Fibroblast of villous mesenchyme (primary cell): ENCODE data around the gene ARHGAP45. TPM values are rescaled to one million over a fixed set of nuclear protein-coding genes. Genes with fewer than 3 reads are reported as not detected.
"Not testable (repeated sequence)": the region's sequence is repeated elsewhere in the genome, so short reads cannot be mapped to it uniquely, and the experiment has no call there.

Experiments used
- DNase-seq: peaks from one replicate; pipeline ENCODE4 v3.0.0-alpha.2; 2010; ENCODE audit warnings: low read depth
- H3K4me3 ChIP-seq: 2 replicates; pipeline ENCODE4 v1.5.1; 2011; ENCODE audit warnings: low read depth, mild to moderate bottlenecking, low read length
- total RNA-seq: library from RNA; depleted of rRNA; stranded (reverse); fragments of >200 nt; gene quantifications from 2 replicates; pipeline ENCODE4 v1.2.3, GENCODE V29; 2012
- TF ChIP-seq, protein P1 (sequence below): IDR thresholded peaks from 2 replicates; pipeline ENCODE4 v1.5.1; 2012; ENCODE audit warnings: low read depth, mild to moderate bottlenecking, low read length; ENCODE audit not compliant: insufficient read depth

Gene ARHGAP45
- total RNA-seq, 1 donor: 0.43 TPM

DNA sequence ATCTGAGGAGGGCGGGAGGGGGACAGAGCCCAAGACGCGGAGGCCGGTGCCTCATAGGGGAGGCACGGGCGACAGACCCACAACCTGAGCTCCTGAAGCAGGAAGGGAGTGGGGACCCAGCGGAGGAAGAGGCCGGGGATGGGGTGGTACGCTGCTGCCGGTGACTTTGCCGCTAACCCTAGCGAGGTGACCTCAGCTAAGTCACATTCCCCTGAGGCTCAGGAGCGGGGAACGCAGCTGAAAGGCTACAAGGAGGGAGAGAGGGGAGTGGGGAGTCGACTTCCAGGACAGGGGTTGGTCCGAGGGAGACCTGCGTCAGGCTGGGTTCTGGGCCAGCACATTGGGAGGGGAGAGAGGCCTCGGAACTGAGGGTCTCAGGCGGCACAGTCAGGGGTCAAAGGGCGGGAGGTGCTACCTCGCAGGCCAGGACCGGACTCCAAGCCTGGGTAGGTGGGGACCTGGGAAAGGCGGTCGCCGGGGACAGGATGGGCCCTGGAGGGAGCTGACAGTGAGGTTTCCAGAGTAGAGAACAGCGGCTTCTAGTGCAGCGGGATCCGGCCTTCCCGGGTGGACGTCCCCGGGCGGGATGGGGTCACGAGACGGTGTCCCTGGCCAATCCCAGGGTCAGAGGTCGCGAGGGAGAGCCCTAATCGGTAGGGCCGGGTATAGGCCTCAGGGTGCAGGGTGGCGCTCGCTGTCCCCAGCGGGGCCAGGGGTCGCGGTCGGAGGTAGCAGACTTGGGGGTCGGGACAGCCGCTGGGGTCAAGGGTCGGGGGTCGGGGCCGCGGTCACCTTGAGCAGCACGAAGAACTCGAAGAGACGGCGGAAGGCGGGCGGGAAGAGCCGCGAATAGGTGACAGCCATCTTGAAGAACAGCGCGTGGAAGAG, 46.7 kb upstream of the ARHGAP45 start:
- H3K4me3 ChIP-seq: peak overlapping the region; percentile 84
- TF ChIP-seq, protein P1, sequence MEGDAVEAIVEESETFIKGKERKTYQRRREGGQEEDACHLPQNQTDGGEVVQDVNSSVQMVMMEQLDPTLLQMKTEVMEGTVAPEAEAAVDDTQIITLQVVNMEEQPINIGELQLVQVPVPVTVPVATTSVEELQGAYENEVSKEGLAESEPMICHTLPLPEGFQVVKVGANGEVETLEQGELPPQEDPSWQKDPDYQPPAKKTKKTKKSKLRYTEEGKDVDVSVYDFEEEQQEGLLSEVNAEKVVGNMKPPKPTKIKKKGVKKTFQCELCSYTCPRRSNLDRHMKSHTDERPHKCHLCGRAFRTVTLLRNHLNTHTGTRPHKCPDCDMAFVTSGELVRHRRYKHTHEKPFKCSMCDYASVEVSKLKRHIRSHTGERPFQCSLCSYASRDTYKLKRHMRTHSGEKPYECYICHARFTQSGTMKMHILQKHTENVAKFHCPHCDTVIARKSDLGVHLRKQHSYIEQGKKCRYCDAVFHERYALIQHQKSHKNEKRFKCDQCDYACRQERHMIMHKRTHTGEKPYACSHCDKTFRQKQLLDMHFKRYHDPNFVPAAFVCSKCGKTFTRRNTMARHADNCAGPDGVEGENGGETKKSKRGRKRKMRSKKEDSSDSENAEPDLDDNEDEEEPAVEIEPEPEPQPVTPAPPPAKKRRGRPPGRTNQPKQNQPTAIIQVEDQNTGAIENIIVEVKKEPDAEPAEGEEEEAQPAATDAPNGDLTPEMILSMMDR: no peak
- DNase-seq: no peak

DNA sequence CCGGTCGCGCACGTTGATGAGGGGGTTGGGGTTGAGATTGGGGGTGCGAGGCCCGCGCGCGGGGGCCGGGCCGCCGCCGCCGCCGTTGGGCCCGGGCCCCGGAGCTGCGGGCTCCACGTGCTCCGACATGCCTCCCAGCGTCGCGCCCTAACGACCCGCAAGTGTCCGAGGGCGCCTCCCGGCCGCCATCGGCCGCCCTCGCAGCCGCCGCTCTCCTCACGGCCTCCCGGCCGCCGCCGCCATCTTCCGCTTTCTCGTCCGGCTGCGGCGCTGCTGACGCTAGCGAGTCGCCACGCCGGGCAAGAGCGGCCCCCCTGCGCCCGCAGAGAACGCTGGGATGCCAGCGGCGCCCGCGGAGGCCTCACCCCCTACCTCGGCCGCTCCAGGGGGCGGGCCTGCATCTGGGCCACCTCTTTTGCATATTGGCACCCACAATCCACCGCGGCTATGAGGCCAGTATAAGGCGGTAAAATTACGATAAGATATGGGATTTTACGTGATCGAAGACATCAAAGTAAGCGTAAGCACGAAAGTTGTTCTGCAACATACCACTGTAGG, 46.0 kb upstream of the ARHGAP45 start, which contains the start of gene TMEM259:
TSS of gene TMEM259 (minus strand) at position 256 of the 558 bp plus-strand sequence. CDS start at position 129, 127 bp downstream.
- TF ChIP-seq, protein P1: no peak
- DNase-seq: peak; percentile 98
- peak within 1 kb of the TSS; percentile 84 for H3K4me3 ChIP-seq

DNA sequence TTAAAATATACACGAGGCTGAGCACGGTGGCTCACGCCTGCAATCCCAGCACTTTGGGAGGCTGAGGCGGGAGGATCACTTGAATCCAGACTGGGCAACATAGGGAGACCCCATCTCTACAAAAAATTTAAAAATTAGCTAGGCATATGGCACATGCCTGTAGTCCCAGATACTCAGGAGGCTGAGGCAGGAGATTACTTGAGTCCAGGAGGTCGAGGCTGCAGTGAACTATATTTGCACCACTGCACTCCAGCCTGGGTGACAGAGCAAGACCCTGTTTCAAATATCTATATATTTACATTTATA, 43.1 kb upstream of the ARHGAP45 start:
- not testable (repeated sequence) for DNase-seq, H3K4me3 ChIP-seq

DNA sequence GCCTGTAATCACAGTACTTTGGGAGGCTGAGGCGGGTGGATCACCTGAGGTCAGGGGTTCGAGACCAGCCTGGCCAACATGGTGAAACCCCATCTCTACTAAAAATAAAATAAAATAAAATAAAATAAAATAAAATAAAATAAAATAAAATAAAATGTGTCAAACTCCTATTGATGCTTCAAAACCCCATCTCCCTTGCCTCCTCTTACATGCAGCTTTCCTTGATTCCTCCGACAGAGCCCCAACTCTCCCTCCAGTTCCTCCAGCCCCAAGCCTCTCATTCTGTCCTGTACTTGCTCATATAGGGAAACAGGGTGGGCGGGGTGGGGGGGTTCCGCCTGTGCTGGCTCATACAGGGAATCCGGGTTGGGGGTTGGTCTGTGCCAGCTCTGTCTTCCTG, 41.9 kb upstream of the ARHGAP45 start:
- not testable (repeated sequence) for DNase-seq

GRCh38 chr19:1025960-1026782, 40.8 kb upstream of the ARHGAP45 start, which contains the start of gene CNN2:
TSS of gene CNN2 (plus strand) at chr19:1026608. CDS start at chr19:1026662, 54 bp downstream.
- peak; percentile 76 for DNase-seq
- TF ChIP-seq, protein P1: no peak
- peak within 1 kb of the TSS; percentile 100 for H3K4me3 ChIP-seq

More for the DNA sequence above, 41.9 kb upstream of the ARHGAP45 start:
- H3K4me3 ChIP-seq: not testable (repeated sequence)

- TF ChIP-seq, protein P1: no peak
- no peak for DNase-seq
- peak overlapping the region; percentile 100 for H3K4me3 ChIP-seq
These were observed 40.0 kb upstream of the ARHGAP45 start for GRCh38 chr19:1026783-1027649.

- H3K4me3 ChIP-seq: peak overlapping the region; percentile 100
- no peak for DNase-seq
These were observed 39.3 kb upstream of the ARHGAP45 start for GRCh38 chr19:1027650-1028061.

More at GRCh38 chr19:1027650-1028061, 39.3 kb upstream of the ARHGAP45 start:
- TF ChIP-seq, protein P1: no peak
